A549 treated with Hydrocortisone at 1 μM for 4 hours (cell line): Measurements from ENCODE around the gene ZNF750. TPM values are rescaled to one million over a fixed set of nuclear protein-coding genes. Genes with fewer than 3 reads are reported as not detected.

ENCODE experiments used
- total RNA-seq: library from RNA; stranded (reverse); fragments of 200-300 nt; extraction: Qiagen RNA extraction; gene quantifications from 5 replicates; pipeline ENCODE4 v1.2.3, GENCODE V29; 2022

ZNF750 gene
- not detected in 5 replicates for total RNA-seq

DNA sequence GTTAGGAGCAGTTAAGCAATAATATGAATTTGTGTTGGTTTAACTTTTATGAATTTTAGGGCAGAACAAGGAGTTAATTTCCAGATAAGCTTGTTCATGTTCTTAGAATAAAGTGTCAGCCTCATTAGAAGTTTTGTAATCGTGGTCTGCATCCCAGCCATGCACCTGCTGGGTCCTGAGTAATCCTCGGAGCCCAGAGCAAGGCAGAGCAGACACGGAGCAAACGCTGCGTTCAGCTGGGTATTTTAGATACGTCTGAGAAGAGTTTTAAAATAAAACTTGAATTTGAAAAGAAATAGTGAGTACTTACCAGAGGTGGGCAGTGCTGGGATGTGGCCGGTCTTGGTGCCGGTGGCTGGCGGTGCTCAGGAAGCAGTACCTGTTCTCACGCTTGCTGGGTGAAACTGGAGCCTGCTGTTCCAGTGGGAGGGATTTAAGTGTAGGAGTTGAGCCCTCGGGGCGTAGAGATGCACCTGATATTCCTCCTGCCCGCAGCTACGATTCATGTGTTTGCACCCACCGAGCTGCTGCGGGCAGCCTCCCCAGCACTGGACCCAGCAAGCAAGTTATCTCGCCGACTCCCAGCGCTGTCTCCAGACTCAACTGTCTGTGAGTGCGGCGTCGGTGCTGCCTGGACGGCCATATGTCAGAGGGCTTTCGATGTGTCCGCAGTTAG is at the start of gene ZNF750:
Gene ZNF750 (minus strand): TSS at position 406 of the 676 bp plus-strand sequence. CDS start 7,568 bp downstream, outside the sequence.

Other genes starting within 250 kb of the ZNF750 start
- gene WDR45B, start 191.6 kb downstream of the ZNF750 start, total RNA-seq, result 88.5 to 98.2 TPM (median 90.9 TPM) in 5 replicates
- gene RAB40B, start 141.3 kb downstream of the ZNF750 start, total RNA-seq, result 15.4 to 18.0 TPM (median 16.2 TPM) in 5 replicates
- gene FN3KRP, start 123.3 kb downstream of the ZNF750 start, total RNA-seq, result 65.6 to 74.4 TPM (median 67.8 TPM) in 5 replicates
- 8.3 to 9.5 TPM (median 9.0 TPM) in 5 replicates for gene FN3K, start 104.4 kb downstream of the ZNF750 start, total RNA-seq
- 67.1 to 85.6 TPM (median 73.3 TPM) in 5 replicates for gene TBCD, start 88.0 kb downstream of the ZNF750 start, total RNA-seq
- 26.6 to 37.6 TPM (median 32.8 TPM) in 5 replicates for gene METRNL, start 239.6 kb upstream of the ZNF750 start, total RNA-seq